ENCODE data around the gene PSRC1. TPM values are rescaled to one million over a fixed set of nuclear protein-coding genes. Genes with fewer than 3 reads are reported as not detected.
A peak's percentile ranks its signal among the peaks of the same experiment; 100 is the strongest.
"Not testable (repeated sequence)": the region's sequence is repeated elsewhere in the genome, so short reads cannot be mapped to it uniquely, and the experiment has no call there.

The PSRC1 gene
- polyA plus RNA-seq, 1 experiment: 18.5 TPM

GRCh38 chr1:109290998-109291397 lies 8.1 kb upstream of the PSRC1 start:
- Histone ChIP-seq H3K9me3 (ENCODE audit: control insufficient read depth, insufficient read depth, low read length) (no peaks in the 10 kb centered on the region), H3K27me3 (ENCODE audit: control insufficient read depth, insufficient read depth, low read length) (peaks cover 2% of the 10 kb centered on the region), H3K4me3 (ENCODE audit: low read depth, low read length) (no peak overlapping the region), H3K27ac (ENCODE audit: low read depth, low read length) (no peak overlapping the region)
- no peak for DNase-seq (ENCODE audit: low read depth, low spot score)
- ChIA-PET POLR2A (no interaction called here), CTCF (no interaction called here)
- no peak for TF ChIP-seq CTCF (IDR thresholded peaks at IDR 0.05; ENCODE audit: low read depth, low read length)

GRCh38 chr1:109290137-109290536 lies 7.2 kb upstream of the PSRC1 start:
- CTCF ChIA-PET: no interaction called here
- H3K4me3 ChIP-seq (ENCODE audit: low read depth, low read length): no peak overlapping the region
- DNase-seq (ENCODE audit: low read depth, low spot score): no peak
- POLR2A ChIA-PET: no interaction called here
- H3K9me3 ChIP-seq (ENCODE audit: control insufficient read depth, insufficient read depth, low read length): no peaks in the 10 kb centered on the region
- peaks cover 2% of the 10 kb centered on the region for H3K27me3 ChIP-seq (ENCODE audit: control insufficient read depth, insufficient read depth, low read length)
- no peak overlapping the region for H3K27ac ChIP-seq (ENCODE audit: low read depth, low read length)
- no peak for TF ChIP-seq CTCF (IDR thresholded peaks at IDR 0.05; ENCODE audit: low read depth, low read length)

- H3K27me3 ChIP-seq (ENCODE audit: control insufficient read depth, insufficient read depth, low read length); H3K27ac ChIP-seq (ENCODE audit: low read depth, low read length); H3K4me3 ChIP-seq (ENCODE audit: low read depth, low read length); H3K9me3 ChIP-seq (ENCODE audit: control insufficient read depth, insufficient read depth, low read length); POLR2A ChIA-PET; DNase-seq (ENCODE audit: low read depth, low spot score): not testable (repeated sequence)
- CTCF ChIA-PET: interaction anchor here (0.6 kb wide), 1 partner anchor 81 kb away, joined by 7 read pairs; no protein-coding TSS in a partner anchor
Observed at GRCh38 chr1:109286762-109287161, 3.8 kb upstream of the PSRC1 start.

GRCh38 chr1:109283748-109284600 lies 1.0 kb upstream of the PSRC1 start:
- peak overlapping the region; percentile 93 for H3K4me3 ChIP-seq (ENCODE audit: low read depth, low read length)
- peak overlapping the region; percentile 83 for H3K27ac ChIP-seq (ENCODE audit: low read depth, low read length)
- peaks cover 2% of the 10 kb centered on the region for H3K27me3 ChIP-seq (ENCODE audit: control insufficient read depth, insufficient read depth, low read length)
- H3K9me3 ChIP-seq (ENCODE audit: control insufficient read depth, insufficient read depth, low read length): no peaks in the 10 kb centered on the region
- CTCF ChIA-PET: interaction anchor here (1.8 to 3.0 kb wide), 2 partner anchors 109 to 115 kb away, joined by 5 to 23 read pairs; partner anchors contain the start of gene SORT1
- DNase-seq (ENCODE audit: low read depth, low spot score): no peak
- TF ChIP-seq CTCF (IDR thresholded peaks at IDR 0.05; ENCODE audit: low read depth, low read length): no peak
- POLR2A ChIA-PET: interaction anchor here (1.8 kb wide), 1 partner anchor 114 kb away, joined by 9 read pairs; the partner anchor contains the start of gene SORT1

- no peak for TF ChIP-seq CTCF (IDR thresholded peaks at IDR 0.05; ENCODE audit: low read depth, low read length)
Observed at GRCh38 chr1:109282497-109282951, 421 bp downstream of the PSRC1 start.

More at GRCh38 chr1:109282497-109282951, 421 bp downstream of the PSRC1 start:
- ChIA-PET CTCF (interaction anchor here (1.1 to 3.0 kb wide), 4 partner anchors 18 to 250 kb away, joined by 3 to 23 read pairs (median 4); partner anchors contain the start of gene SORT1), POLR2A (interaction anchor here (0.6 to 1.8 kb wide), 12 partner anchors 11 to 713 kb away, joined by 3 to 9 read pairs (median 4); partner anchors contain the start of gene SORT1)
- Histone ChIP-seq H3K27me3 (ENCODE audit: control insufficient read depth, insufficient read depth, low read length) (no peaks in the 10 kb centered on the region), H3K4me3 (ENCODE audit: low read depth, low read length) (peak overlapping the region; percentile 93), H3K27ac (ENCODE audit: low read depth, low read length) (peak overlapping the region; percentile 61), H3K9me3 (ENCODE audit: control insufficient read depth, insufficient read depth, low read length) (no peaks in the 10 kb centered on the region)
- no peak for DNase-seq (ENCODE audit: low read depth, low spot score)

All from AG04450 (cell line).